Erythroblast (primary cell): ENCODE data around the gene GFI1B.

ENCODE experiments used
- GATA1 ChIP-seq: IDR thresholded peaks from 2 replicates; pipeline ENCODE4 v1.6.1; 2011; ENCODE audit warnings: low read depth, mild to moderate bottlenecking, control low read depth, low read length, moderate library complexity
- POLR2A ChIP-seq: IDR thresholded peaks from 2 replicates; pipeline ENCODE4 v1.6.1; 2011; ENCODE audit warnings: mild to moderate bottlenecking, low read length

GRCh38 chr9:132937463-132937901 is 41.0 kb upstream of the GFI1B start:
- TF ChIP-seq POLR2A = no peak
- TF ChIP-seq GATA1 = no peak
